ENCODE data around the gene GPRASP1. TPM values are rescaled to one million over a fixed set of nuclear protein-coding genes. Genes with fewer than 3 reads are reported as not detected.
A peak's percentile ranks its signal among the peaks of the same experiment; 100 is the strongest.

GPRASP1 gene, protein sequence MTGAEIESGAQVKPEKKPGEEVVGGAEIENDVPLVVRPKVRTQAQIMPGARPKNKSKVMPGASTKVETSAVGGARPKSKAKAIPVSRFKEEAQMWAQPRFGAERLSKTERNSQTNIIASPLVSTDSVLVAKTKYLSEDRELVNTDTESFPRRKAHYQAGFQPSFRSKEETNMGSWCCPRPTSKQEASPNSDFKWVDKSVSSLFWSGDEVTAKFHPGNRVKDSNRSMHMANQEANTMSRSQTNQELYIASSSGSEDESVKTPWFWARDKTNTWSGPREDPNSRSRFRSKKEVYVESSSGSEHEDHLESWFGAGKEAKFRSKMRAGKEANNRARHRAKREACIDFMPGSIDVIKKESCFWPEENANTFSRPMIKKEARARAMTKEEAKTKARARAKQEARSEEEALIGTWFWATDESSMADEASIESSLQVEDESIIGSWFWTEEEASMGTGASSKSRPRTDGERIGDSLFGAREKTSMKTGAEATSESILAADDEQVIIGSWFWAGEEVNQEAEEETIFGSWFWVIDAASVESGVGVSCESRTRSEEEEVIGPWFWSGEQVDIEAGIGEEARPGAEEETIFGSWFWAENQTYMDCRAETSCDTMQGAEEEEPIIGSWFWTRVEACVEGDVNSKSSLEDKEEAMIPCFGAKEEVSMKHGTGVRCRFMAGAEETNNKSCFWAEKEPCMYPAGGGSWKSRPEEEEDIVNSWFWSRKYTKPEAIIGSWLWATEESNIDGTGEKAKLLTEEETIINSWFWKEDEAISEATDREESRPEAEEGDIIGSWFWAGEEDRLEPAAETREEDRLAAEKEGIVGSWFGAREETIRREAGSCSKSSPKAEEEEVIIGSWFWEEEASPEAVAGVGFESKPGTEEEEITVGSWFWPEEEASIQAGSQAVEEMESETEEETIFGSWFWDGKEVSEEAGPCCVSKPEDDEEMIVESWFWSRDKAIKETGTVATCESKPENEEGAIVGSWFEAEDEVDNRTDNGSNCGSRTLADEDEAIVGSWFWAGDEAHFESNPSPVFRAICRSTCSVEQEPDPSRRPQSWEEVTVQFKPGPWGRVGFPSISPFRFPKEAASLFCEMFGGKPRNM (N-terminal part only)
- 3.1 TPM for polyA plus RNA-seq (2013, experiment 1 of 2)
- 2.6 TPM for polyA plus RNA-seq (2013, experiment 2 of 2)

DNA sequence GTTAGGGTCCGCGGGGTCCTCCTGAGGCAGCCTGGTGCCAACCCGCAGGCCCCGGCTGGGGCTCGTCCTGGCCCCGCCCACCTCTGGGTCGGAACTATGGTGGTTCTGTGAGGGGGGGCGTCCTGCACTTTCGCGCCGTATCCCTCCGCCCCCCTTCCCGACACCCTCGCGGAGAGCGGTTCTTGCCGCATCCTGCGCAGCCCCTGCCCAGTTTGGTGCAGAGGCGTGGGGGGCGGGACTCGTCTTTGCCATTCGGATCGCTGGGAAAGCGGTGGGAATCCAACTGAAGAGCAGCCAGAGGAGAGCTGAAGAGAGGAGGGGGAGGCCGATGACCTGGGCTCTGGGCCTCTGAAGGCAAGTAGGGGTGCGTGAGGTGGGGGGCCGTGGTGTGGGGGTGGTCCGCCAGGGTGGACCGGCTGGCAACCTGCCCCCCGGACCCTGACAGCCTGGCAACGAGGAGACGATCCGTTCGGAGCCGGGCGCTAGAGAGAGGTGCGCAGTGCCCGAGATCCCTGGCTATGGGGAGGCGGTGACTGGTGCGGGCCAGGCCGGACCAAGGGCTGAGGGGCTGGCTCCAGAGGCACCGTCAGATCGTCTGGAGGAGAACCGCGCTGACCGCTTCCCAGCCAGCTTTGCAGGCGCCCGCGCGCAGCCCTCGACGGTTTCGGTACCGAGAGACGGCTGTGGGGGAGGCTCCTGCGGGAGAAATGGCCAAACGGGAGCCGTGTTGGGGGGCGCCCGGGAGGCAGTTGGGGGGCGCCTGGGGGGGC, at the start of gene GPRASP1:
Gene GPRASP1, plus strand, starts transcription at position 242 of the 770 bp plus-strand sequence. CDS start 2,431 bp downstream, outside the sequence.
- Histone ChIP-seq H3K4me3 (ENCODE audit: extremely low read depth, insufficient read depth, low read length, poor library complexity, severe bottlenecking) (peak within 1 kb of the TSS; percentile 45), H3K27ac (ENCODE audit: low read depth, low read length, severe bottlenecking) (no peak within 1 kb of the TSS), H3K36me3 (ENCODE audit: control insufficient read depth, insufficient read depth, low read length) (no peaks in the 10 kb centered on the region), H3K4me1 (ENCODE audit: control insufficient read depth, insufficient read depth, low read length, poor library complexity, severe bottlenecking) (no peaks in the 10 kb centered on the region), H3K9me3 (ENCODE audit: control insufficient read depth, low read length) (no peaks in the 10 kb centered on the region)
- WGBS, 2 experiments (ENCODE audit: insufficient coverage in 2 of 2), result 0 to 10% methylated on average over 2 to 20 of the region's 61 CpGs

DNA sequence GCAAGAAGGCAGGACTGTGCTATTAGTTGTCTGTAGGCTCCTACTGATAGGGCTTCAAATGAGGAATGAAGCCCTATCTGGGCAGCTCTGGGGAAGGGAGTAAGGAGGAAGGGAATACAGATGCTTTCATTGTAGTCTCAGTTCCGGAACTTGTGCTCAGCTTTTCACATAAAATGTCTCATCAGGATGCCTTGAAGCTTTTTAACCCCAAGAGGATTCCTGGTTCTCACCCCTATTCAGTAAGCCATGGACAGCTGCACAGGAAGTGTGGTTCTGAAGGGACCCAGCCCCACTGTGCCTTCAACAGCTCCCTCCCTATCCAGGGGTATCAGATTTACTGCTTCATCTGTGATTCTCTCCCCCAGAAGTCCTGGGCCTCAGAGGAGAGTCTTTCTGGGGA, 47.0 kb upstream of the GPRASP1 start:
- Histone ChIP-seq H3K9me3 (ENCODE audit: control insufficient read depth, low read length) (no peaks in the 10 kb centered on the region), H3K4me3 (ENCODE audit: extremely low read depth, insufficient read depth, low read length, poor library complexity, severe bottlenecking) (no peak overlapping the region)
- WGBS, 2 experiments (ENCODE audit: insufficient coverage in 2 of 2), result no CpG with 5 or more reads among the region's 1 CpG

DNA sequence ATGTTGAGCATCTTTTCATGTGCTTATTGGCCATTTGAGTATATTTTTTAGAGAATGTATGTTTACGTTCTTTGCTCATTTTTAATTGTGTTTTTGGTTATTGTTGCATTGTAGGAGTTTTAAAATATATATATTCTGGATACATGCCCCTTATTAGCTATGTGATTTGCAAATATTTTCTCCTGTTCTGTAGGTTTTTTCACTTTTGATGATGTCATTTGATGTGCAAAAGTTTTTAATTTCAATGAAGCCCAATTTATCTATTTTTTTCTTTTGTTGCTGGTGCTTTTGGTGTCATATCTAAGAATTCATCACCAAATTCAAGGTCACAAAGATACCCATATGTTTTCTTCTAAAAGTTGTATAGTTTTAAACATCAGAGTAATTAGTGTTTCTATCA, 45.2 kb upstream of the GPRASP1 start:
- H3K4me3 ChIP-seq (ENCODE audit: extremely low read depth, insufficient read depth, low read length, poor library complexity, severe bottlenecking), result no peak overlapping the region
- H3K36me3 ChIP-seq (ENCODE audit: control insufficient read depth, insufficient read depth, low read length), result peaks cover 8% of the 10 kb centered on the region
- no peaks in the 10 kb centered on the region for H3K4me1 ChIP-seq (ENCODE audit: control insufficient read depth, insufficient read depth, low read length, poor library complexity, severe bottlenecking)
- no peak overlapping the region for H3K27ac ChIP-seq (ENCODE audit: low read depth, low read length, severe bottlenecking)
- H3K9me3 ChIP-seq (ENCODE audit: control insufficient read depth, low read length), result no peaks in the 10 kb centered on the region
- no CpG with 5 or more reads among the region's 1 CpG for WGBS, 2 experiments (ENCODE audit: insufficient coverage in 2 of 2)

More for the DNA sequence above, 47.0 kb upstream of the GPRASP1 start:
- no peaks in the 10 kb centered on the region for H3K4me1 ChIP-seq (ENCODE audit: control insufficient read depth, insufficient read depth, low read length, poor library complexity, severe bottlenecking)
- peaks cover 6% of the 10 kb centered on the region for H3K36me3 ChIP-seq (ENCODE audit: control insufficient read depth, insufficient read depth, low read length)
- no peak overlapping the region for H3K27ac ChIP-seq (ENCODE audit: low read depth, low read length, severe bottlenecking)

DNA sequence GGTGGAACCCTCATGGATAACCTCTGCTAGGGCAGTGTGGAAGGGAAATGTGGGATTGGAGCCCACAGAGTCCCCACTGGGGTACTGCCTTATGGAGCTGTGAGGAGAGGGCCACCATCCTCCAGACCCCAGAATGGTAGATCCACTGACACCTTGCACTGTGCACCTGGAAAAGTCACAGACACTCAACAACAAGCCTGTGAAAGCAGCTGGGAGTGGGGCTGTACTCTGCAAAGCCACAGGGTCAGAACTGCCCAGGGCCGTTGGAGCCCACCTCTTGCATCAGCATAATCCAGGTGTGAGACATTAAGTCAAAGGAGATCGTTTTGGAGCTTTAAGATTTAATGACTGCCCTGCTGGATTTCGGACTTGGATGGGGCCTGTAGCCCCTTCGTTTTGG, 40.4 kb upstream of the GPRASP1 start:
- Histone ChIP-seq H3K9me3 (ENCODE audit: control insufficient read depth, low read length) (no peaks in the 10 kb centered on the region), H3K4me1 (ENCODE audit: control insufficient read depth, insufficient read depth, low read length, poor library complexity, severe bottlenecking) (no peaks in the 10 kb centered on the region), H3K27ac (ENCODE audit: low read depth, low read length, severe bottlenecking) (no peak overlapping the region), H3K4me3 (ENCODE audit: extremely low read depth, insufficient read depth, low read length, poor library complexity, severe bottlenecking) (no peak overlapping the region), H3K36me3 (ENCODE audit: control insufficient read depth, insufficient read depth, low read length) (peaks cover 5% of the 10 kb centered on the region)
- no CpG with 5 or more reads among the region's 4 CpGs for WGBS, 2 experiments (ENCODE audit: insufficient coverage in 2 of 2)

DNA sequence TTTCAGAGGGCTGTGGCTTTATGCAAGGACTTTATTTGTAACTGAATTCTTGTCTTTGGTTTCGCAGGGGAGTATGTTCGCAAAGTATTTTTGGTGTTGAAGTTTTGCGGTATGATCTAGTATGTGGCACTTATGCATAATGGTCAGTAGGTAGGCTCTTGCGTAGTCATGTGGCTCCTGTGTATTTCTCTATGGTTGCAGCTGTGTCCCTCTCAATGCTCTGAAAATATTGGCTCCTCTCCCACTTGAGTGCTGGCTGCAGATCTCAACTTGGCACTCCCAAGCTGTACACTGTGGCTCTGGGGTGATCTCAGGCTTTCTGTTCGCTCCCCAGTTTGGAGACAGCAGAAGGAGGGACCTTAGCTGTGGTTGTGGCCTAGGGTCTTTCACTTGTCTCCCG, 27.2 kb upstream of the GPRASP1 start:
- Histone ChIP-seq H3K9me3 (ENCODE audit: control insufficient read depth, low read length) (peaks cover 4% of the 10 kb centered on the region), H3K36me3 (ENCODE audit: control insufficient read depth, insufficient read depth, low read length) (no peaks in the 10 kb centered on the region), H3K27ac (ENCODE audit: low read depth, low read length, severe bottlenecking) (no peak overlapping the region), H3K4me1 (ENCODE audit: control insufficient read depth, insufficient read depth, low read length, poor library complexity, severe bottlenecking) (no peaks in the 10 kb centered on the region), H3K4me3 (ENCODE audit: extremely low read depth, insufficient read depth, low read length, poor library complexity, severe bottlenecking) (no peak overlapping the region)
- WGBS, 2 experiments (ENCODE audit: insufficient coverage in 2 of 2), result no CpG with 5 or more reads among the region's 6 CpGs

DNA sequence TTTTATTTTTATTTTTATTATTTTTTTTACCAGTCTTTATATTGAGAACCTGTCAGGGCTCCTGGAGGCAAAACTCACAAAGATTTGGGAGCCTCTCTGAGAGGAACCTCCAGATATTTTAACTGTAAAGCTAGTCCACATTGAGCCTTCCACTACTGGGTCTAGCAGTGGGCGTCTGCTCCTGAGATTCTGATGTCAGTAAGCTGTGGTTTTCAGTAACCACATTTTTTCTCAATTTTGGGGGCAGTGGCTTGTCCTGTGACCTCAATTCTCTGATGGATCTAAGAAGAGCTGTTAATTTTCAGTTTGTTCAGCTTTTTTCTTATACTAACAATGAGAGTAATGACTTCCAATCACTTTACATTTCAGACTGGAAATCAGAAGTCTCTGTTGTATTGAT, 23.6 kb upstream of the GPRASP1 start:
- H3K9me3 ChIP-seq (ENCODE audit: control insufficient read depth, low read length), result no peaks in the 10 kb centered on the region
- WGBS, 2 experiments (ENCODE audit: insufficient coverage in 2 of 2), result no CpG with 5 or more reads among the region's 1 CpG

DNA sequence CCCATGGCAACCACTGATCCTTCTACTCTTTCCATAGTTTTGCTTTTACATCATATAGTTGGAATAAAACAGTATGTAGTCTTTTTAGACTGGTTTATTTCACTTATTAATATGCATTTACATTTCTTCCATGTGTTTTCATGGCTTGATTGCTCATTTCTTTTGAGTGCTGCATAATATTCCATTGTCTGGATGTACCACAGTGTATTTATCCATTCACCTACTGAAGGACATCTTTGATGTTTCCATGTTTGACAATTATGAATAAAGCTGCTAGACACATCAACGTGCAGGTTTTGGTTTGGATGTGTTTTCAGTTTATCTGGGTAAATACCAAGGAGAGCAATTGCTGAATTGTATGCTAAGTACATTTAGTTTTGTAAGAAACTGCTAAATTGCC, 13.7 kb upstream of the GPRASP1 start:
- no peak overlapping the region for H3K4me3 ChIP-seq (ENCODE audit: extremely low read depth, insufficient read depth, low read length, poor library complexity, severe bottlenecking)
- WGBS, 2 experiments (ENCODE audit: insufficient coverage in 2 of 2), result no CpG with 5 or more reads among the region's 1 CpG
- no peaks in the 10 kb centered on the region for H3K9me3 ChIP-seq (ENCODE audit: control insufficient read depth, low read length)
- no peak overlapping the region for H3K27ac ChIP-seq (ENCODE audit: low read depth, low read length, severe bottlenecking)
- peaks cover 6% of the 10 kb centered on the region for H3K36me3 ChIP-seq (ENCODE audit: control insufficient read depth, insufficient read depth, low read length)
- H3K4me1 ChIP-seq (ENCODE audit: control insufficient read depth, insufficient read depth, low read length, poor library complexity, severe bottlenecking), result no peaks in the 10 kb centered on the region

More for the DNA sequence above, 23.6 kb upstream of the GPRASP1 start:
- no peak overlapping the region for H3K27ac ChIP-seq (ENCODE audit: low read depth, low read length, severe bottlenecking)
- H3K4me1 ChIP-seq (ENCODE audit: control insufficient read depth, insufficient read depth, low read length, poor library complexity, severe bottlenecking), result no peaks in the 10 kb centered on the region
- H3K36me3 ChIP-seq (ENCODE audit: control insufficient read depth, insufficient read depth, low read length), result no peaks in the 10 kb centered on the region
- H3K4me3 ChIP-seq (ENCODE audit: extremely low read depth, insufficient read depth, low read length, poor library complexity, severe bottlenecking), result no peak overlapping the region

DNA sequence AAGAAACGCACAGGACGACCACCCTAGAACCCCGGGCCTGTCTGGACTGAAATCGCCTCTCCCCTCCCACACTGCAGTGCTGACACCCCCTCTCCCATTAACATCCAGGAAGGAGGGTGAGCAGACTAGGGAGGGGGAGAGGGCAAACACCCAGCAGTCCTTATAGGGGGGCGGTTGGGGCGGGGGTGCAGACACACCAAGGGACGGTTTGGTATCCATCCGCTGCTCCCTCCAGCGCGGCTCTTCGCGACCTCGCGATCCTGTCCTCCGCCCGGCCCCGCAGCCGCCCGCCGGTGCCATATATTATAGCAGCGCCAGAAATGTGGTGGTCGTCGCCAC, 411 bp upstream of the GPRASP1 start:
- no peaks in the 10 kb centered on the region for H3K36me3 ChIP-seq (ENCODE audit: control insufficient read depth, insufficient read depth, low read length)
- no peak overlapping the region for H3K27ac ChIP-seq (ENCODE audit: low read depth, low read length, severe bottlenecking)
- no peaks in the 10 kb centered on the region for H3K4me1 ChIP-seq (ENCODE audit: control insufficient read depth, insufficient read depth, low read length, poor library complexity, severe bottlenecking)
- H3K9me3 ChIP-seq (ENCODE audit: control insufficient read depth, low read length), result no peaks in the 10 kb centered on the region
- WGBS, 2 experiments (ENCODE audit: insufficient coverage in 2 of 2), result 0 to 5% methylated on average over 1 to 12 of the region's 23 CpGs
- peak overlapping the region; percentile 45 for H3K4me3 ChIP-seq (ENCODE audit: extremely low read depth, insufficient read depth, low read length, poor library complexity, severe bottlenecking)

DNA sequence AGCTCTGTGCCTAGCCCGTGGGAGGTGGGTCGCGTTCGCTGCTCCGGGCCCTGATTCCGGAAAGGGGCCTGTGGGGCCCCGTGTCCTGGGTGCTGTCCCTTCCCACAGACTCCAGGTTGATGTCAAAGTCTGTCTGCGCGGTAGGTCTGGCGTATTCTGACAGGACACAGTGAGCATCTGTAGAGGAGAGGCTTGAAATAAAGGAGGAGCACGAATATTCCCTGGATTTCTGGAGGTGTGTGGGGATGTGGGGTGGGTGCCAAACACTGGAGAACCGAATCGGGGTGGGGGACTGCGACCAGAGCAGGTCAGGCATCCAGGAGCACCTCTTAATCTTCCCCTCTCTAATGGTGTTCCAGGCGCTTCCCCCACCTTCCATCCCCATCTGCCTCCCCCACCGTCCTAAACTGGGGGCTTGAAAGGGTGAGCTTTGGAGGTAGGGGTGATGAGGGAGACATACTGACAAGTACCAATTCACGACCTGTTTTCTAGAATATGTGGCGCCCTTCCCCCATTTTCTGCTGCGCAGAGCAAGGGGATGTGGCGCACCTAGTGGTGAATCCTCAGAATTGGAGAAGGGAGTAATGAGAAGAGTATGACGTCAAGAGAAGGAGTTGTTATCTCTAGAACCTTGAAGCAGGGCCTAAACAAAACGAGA, 877 bp downstream of the GPRASP1 start:
- H3K36me3 ChIP-seq (ENCODE audit: control insufficient read depth, insufficient read depth, low read length), result no peaks in the 10 kb centered on the region
- H3K4me3 ChIP-seq (ENCODE audit: extremely low read depth, insufficient read depth, low read length, poor library complexity, severe bottlenecking), result peak overlapping the region; percentile 45
- H3K27ac ChIP-seq (ENCODE audit: low read depth, low read length, severe bottlenecking), result no peak overlapping the region
- no peaks in the 10 kb centered on the region for H3K4me1 ChIP-seq (ENCODE audit: control insufficient read depth, insufficient read depth, low read length, poor library complexity, severe bottlenecking)
- H3K9me3 ChIP-seq (ENCODE audit: control insufficient read depth, low read length), result no peaks in the 10 kb centered on the region
- WGBS, 2 experiments (ENCODE audit: insufficient coverage in 2 of 2), result 0% methylated on average over 1 of the region's 22 CpGs; no CpG with 5 or more reads in 1 of the 2 experiments

DNA sequence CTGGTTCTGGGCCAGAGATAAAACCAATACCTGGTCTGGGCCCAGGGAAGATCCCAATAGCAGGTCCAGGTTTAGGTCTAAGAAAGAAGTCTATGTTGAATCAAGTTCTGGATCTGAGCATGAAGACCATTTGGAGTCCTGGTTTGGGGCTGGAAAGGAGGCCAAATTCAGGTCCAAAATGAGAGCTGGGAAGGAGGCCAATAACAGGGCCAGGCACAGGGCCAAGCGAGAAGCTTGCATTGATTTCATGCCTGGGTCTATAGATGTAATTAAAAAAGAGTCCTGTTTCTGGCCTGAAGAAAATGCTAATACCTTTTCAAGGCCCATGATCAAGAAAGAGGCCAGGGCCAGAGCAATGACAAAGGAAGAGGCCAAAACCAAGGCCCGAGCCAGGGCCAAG, 3.4 kb downstream of the GPRASP1 start:
- H3K9me3 ChIP-seq (ENCODE audit: control insufficient read depth, low read length), result no peaks in the 10 kb centered on the region
- H3K27ac ChIP-seq (ENCODE audit: low read depth, low read length, severe bottlenecking), result no peak overlapping the region
- 88 to 100% methylated on average over 1 to 2 of the region's 2 CpGs for WGBS, 2 experiments (ENCODE audit: insufficient coverage in 2 of 2)

More for the DNA sequence above, 3.4 kb downstream of the GPRASP1 start:
- Histone ChIP-seq H3K36me3 (ENCODE audit: control insufficient read depth, insufficient read depth, low read length) (no peaks in the 10 kb centered on the region), H3K4me1 (ENCODE audit: control insufficient read depth, insufficient read depth, low read length, poor library complexity, severe bottlenecking) (no peaks in the 10 kb centered on the region), H3K4me3 (ENCODE audit: extremely low read depth, insufficient read depth, low read length, poor library complexity, severe bottlenecking) (no peak overlapping the region)

Measured in mesodermal cell (in vitro differentiated cells).